Measurements from ENCODE around the gene PLCB1. TPM values are rescaled to one million over a fixed set of nuclear protein-coding genes. Genes with fewer than 3 reads are reported as not detected.
"Not testable (repeated sequence)": the region's sequence is repeated elsewhere in the genome, so short reads cannot be mapped to it uniquely, and the experiment has no call there.

Gene PLCB1
- polyA plus RNA-seq (ENCODE audit: insufficient read depth in 1 of 5, insufficient read length in 5 of 5, low replicate concordance in 1 of 5): 10 to 100 TPM; 11.8 to 27.1 (median 19.5) TPM
- long read RNA-seq, donor 1, partial matches to known transcripts: 6 of 6 reads
- long read RNA-seq, donor 1, other reads (novel, unspliced or antisense): 0 of 6 reads
- long read RNA-seq, donor 2: 0 reads
- long read RNA-seq, donor 3, partial matches to known transcripts: 11 of 11 reads
- long read RNA-seq, donor 3, other reads (novel, unspliced or antisense): 0 of 11 reads
- long read RNA-seq, donor 4: 0 reads
- long read RNA-seq, donor 5: 0 reads
- long read RNA-seq, donor 6: 0 reads
- long read RNA-seq, donor 7: 0 reads
- long read RNA-seq, donor 8: 0 reads

DNA sequence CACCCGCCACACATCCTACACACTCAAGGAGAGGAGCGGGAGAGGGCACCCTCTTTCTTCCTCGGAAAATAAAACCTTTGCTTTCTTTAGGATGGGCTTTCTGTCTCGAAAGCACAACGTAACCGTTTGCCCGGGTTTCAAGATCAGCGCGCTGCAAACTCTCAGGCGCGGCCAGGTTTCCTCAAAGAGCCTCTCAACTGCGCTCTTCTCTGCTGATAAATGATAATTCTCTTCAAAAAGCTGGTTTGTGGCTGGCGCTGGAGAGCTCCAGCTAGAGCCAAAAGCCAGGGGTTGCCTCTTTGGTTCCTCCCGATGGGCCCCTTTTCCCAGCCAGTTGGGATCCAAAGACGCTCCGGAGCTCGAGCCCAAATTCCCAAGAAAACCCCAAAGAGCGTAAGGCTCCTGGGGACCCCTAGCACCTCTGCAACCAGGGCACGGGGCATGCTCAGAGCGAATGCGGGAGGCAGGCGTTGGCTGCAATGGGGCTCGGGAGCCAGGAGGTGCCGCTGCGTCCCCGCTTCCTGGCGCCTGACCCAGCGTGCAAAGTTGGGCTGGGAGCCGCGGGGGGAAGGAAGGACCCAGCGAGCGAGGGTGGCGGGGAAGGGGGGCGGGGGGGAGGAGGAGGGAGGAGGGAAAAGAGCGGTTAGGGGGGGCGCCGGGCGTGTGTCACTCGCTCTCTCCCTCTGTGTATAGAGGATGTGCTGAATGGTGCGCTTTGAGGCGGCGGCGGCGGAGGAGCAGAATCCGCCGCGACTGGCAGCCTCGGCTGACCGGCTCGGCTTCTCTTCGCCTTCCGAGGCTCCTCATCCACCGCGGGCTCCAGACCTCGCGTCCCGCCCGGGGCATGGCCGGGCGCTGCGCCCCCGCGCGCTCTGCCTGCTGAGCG lies at the start of gene PLCB1:
Gene PLCB1, plus strand, starts transcription at position 669 of the 886 bp plus-strand sequence. CDS start 386 bp downstream, outside the sequence.
- DNase-seq: peak; percentile 80 to 83

DNA sequence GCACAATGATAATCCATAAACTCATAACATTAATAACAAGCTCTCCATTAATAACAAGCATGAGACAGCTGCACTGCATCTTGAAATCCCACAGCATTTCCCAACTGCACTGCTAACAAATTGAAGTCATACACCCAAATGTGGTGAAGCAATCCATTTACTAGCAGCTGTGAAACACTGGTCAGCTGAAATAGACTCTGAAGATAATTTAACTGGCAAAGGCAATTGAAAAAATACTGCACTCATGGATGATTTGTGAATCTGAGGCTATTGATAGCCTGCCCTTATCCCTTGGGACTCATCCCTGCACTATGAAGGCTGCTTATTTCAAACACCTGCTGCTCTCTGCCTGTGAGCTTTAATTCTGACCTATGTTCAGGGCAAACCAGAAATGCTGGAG lies 49.1 kb upstream of the PLCB1 start:
- peak; percentile 34 to 38 for DNase-seq

- no peak for DNase-seq
Observed at GRCh38 chr20:8089668-8090067, 42.4 kb upstream of the PLCB1 start.

DNA sequence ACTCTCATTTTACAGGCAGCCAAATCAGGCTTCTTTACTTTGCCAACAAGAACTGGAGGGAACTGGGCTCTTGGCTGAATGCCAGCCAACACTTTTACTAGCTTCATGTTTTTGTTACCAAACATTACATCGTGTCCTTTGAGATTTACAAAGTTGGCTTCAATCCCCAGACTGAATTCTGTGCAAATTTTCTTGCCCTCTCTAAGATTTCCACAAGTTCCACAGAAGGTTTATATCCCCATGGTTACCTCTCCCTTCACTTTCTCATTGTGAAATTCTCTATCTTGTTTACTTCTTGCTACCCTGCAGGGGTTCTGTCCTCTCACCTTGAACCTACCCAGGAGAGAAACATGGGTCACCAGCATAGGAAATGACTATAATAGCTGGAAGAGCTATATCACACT lies 37.6 kb upstream of the PLCB1 start:
- DNase-seq: peak; percentile 68 to 74

DNA sequence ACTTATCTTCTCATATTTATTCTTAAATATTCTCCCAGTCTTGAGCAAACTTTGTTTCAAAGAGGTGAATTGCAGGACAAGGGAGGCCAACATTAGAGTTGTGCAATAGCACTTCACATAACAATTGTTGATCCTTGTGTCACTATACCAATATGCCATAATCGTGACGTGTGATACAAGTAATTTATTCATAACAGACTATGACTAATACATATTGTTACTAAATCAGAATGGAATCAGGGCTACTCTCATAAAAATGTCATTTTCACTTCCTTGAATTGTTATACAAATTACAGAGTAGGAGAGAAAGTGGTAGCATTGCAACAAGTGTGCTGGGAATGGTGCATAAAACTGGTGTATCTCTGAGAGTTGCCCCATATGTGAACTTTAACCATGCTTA lies 37.2 kb upstream of the PLCB1 start:
- peak in 1 of 2 donors; percentile 15 for DNase-seq

- DNase-seq: no peak
Observed at GRCh38 chr20:8095648-8096572, 36.2 kb upstream of the PLCB1 start.

DNA sequence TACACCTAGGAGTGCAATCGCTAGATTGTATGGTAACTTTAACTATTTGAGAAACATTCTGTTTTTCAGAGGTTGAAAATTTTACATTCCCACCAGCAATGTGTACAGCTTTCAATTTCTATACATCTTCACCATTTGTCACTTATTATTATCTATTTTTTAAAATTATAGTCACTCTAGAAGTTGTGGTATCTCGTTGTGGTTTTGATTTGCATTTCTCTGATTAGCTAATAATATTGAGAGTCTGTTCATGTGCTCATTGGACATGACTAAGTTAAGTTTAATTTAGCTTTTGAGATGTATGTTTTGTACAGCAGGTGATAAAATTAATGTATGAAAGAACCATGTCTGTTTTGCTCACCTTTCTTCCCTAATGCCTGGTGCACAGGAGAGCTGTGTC lies 34.8 kb upstream of the PLCB1 start:
- DNase-seq: no peak

DNA sequence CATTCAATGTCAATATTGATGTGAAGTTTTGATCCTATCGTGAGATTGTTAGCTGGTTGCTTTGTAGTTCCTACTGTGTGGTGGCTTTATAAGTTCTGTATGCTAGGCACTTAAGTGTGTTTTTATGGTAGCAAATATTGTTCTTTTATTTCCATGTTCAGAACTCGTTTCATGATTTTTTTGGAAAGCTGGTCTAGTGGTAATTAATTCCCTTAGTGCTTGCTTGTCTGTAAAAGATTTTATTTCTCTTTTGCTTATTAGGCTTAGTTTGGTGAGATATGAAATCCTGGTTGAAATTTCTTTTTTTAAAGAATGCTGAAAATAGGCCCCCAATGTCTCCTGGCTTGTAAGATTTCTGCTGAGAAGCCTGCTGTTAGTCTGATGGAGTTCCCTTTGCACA lies 27.8 kb upstream of the PLCB1 start:
- no peak for DNase-seq

- DNase-seq: not testable (repeated sequence)
Observed at GRCh38 chr20:8114612-8115011, 17.5 kb upstream of the PLCB1 start.

- DNase-seq: no peak
Observed at GRCh38 chr20:8115436-8115835, 16.6 kb upstream of the PLCB1 start.

- no peak for DNase-seq
Observed at GRCh38 chr20:8116067-8116811, 15.8 kb upstream of the PLCB1 start.

DNA sequence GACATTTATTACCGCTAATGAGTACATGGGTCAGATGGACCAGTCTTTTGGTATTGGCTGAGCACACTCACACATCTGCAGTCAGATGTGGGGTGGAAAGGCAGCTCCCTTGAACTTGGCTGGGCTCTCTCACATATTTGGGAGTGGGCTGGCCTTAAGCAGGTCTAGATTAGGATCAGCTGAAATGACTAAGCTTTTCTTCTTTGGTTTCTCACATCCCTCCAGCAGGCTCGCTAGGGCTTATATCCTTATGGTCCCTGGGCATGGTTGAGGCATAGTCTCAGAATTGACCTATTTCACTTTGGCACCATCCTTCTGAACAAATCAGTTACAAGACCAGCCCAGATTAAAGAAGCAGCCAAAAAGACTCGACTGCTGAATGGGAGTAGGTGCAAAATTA lies 14.4 kb upstream of the PLCB1 start:
- DNase-seq: no peak

GRCh38 chr20:8118039-8118438 lies 14.0 kb upstream of the PLCB1 start:
- DNase-seq: peak; percentile 60 to 75

- no peak for DNase-seq
Observed at GRCh38 chr20:8118760-8119159, 13.3 kb upstream of the PLCB1 start.

- DNase-seq: no peak
Observed at GRCh38 chr20:8121666-8122065, 10.4 kb upstream of the PLCB1 start.

DNA sequence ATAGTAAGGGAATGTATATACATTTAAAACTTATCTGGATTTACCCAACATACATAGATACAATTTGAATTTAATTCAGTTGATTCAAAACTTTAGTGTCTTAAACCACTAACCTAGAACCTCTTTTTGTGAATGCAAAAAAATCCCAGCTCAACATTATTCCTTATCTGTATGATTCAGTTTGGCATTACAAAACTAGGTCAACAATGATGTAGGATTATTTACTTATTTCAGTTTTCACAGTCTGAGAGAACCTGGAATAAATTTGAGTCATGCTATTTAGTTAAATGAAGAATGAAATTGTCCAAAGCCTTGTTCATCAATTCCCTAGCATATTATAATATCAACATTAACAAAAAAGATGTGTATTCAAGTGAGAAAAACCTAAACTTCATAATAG lies 7.4 kb upstream of the PLCB1 start:
- no peak for DNase-seq

GRCh38 chr20:8126181-8126580 lies 5.9 kb upstream of the PLCB1 start:
- DNase-seq: no peak

DNA sequence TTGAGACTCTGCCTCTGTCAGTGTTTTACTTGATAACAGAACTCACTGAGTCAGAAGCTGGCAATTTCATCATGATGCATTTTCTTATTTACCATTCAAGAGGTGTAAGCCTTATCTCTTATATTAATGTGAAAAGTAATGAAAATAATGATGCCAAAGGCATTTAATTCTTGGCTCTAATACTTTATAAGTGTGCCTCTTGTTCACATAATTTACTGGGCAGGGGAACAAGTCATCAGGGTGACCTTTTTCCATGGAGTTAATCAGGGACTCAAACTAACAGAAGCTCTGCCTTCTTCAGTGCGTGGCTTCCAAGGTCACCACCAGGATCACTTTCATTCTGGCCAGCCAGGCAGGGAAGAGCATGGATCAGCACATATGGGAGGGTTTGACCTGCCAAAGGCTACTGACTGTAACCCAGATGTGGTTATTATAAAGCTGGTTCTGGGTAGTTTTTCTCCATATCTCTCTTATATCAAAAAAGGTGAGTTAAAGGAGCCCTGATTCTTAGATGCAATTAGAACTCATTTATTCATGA lies 5.2 kb upstream of the PLCB1 start:
- no peak for DNase-seq

DNA sequence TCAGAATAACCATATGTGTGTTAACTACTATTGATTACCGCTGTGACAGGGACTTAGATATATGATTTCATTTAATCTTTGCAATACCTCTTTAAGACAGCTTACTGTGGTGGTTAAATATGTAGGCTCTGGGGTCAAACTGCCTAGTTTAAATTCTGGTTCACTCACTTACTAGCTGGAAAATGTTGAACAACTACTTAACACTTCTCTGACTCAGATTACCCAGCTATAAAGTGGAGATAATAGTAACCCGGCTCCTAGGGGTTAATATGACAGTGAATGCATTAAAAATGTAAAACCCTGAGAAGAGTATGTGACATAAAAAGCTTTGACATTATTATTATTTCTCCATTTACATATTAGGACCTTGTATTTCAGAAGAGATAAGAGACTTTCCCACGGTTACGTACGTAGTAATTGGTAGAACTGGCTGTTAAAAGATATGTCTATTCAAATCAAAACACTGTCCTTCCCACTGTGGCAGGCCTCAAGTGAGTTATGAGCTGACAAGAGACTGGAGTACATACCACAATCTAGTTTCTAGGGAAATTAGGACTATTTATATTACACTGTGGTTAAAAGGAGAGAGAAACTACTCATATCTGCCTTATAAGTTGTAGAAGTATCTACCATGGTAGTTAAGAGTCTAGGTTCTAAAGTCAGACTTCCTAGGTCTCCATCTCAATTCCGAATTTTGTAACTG lies 4.4 kb upstream of the PLCB1 start:
- no peak for DNase-seq

All from right lung (tissue), 10 donors.